GM18511 (cell line): Measurements from ENCODE around the gene OR10H1.
A peak's percentile ranks its signal among the peaks of the same experiment; 100 is the strongest.
"Not testable (repeated sequence)": the region's sequence is repeated elsewhere in the genome, so short reads cannot be mapped to it uniquely, and the experiment has no call there.

Experiments used
- ATAC-seq: cut with Tn5 transposase; IDR thresholded peaks from one replicate; pipeline ENCODE4 v1.9.1; 2021; ENCODE audit warnings: mild to moderate bottlenecking, moderate library complexity; ENCODE audit not compliant: unreplicated experiment

The OR10H1 gene

DNA sequence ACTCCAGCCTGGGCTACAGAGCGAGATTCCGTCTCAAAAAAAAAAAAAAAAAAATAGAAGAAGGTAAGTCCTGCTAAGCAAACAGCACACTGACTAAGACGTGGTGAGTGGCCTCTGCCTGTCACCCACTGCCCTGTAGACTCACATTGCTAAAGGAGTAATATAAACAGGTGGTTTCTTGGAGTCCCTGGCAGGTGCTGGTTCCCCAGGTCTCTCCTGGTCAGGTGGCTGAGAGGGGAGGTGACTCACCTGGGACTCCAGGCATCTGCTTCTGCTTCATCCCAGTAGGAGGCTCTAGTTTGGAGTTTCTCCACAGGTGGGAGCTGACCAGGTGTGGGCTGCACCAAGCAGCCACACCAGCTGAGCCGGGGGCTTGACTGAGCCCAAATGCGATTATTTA, at the start of gene OR10H1:
Gene OR10H1 (minus strand): TSS at position 359 of the 400 bp plus-strand sequence. CDS start 7,627 bp downstream, outside the sequence.
- no peak for ATAC-seq

- ATAC-seq = no peak
Observed at GRCh38 chr19:15864824-15865223, 49.4 kb upstream of the OR10H1 start.

GRCh38 chr19:15863272-15863671, 47.8 kb upstream of the OR10H1 start:
- ATAC-seq = no peak

DNA sequence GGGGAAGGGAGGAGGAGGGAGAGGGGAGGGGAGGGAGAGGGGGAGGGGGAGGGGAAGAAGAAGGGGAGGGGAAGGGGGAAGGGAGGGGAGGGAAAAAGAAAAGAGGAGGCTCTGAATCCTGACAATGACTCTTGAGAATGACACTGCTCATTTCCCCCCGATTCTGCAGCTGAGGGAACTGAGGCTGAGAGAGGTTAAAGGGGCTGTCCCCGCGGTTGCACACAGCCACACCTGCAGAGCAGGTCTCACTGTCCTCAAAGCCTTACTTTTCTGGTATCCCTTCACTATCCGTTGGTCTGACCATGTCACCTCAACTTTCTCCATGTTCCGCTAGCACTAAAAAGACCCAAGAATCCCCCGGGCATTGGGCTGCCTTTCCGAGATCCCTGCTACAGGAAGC, 47.0 kb upstream of the OR10H1 start:
- no peak for ATAC-seq

DNA sequence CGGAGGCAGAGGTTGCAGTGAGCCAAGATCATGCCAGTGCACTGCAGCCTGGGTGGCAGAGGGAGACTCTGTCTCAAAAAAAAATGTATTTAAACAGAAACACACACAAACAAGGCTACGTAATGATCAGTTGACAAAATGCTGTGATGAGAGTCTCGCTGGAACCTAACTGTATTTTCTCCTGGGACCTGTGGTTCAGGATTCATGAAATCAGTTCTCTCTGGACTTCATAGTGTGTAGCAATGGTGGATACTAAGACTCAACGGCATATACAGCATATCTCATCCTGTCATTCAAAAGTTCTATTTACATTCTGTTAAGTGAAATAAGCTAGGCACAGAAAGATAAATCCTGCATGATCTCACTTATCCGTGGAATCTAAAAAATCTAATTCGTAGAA, 45.1 kb upstream of the OR10H1 start:
- ATAC-seq = no peak

- no peak for ATAC-seq
Observed at GRCh38 chr19:15859187-15859586, 43.7 kb upstream of the OR10H1 start.

GRCh38 chr19:15850385-15850784, 34.9 kb upstream of the OR10H1 start:
- ATAC-seq = no peak

GRCh38 chr19:15846923-15847322, 31.5 kb upstream of the OR10H1 start:
- ATAC-seq = no peak

- not testable (repeated sequence) for ATAC-seq
Observed at GRCh38 chr19:15843894-15844222, 28.4 kb upstream of the OR10H1 start.

DNA sequence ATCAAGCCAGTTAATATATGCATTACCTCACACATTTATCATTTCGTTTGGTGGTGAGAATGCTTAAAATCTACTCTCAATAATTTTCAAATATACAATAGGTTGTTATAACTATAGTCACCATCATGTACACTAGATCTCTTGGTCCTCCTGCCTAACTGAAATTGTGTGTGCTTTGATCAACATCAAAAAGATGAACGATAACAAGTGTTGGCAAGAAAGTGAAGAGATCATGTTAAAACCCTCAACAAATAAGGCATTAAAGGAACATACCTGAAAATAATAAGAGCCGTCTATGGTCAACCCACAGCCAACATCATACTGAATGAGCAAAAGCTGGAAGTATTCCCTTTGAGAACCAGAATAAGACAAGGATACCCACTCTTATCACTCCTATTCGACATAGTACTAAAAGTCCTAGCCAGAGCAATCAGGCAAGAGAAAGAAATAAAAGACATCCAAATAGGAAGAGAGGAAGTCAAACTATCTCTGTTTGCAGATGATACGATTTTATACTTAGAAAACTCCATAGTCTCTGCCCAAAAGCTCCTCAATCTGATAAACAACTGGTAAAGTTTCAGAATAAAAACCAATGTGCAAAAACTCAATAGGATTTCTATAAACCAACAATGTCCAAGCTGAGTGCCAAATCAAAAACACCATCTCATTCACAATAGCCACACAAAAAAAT, 27.9 kb upstream of the OR10H1 start:
- no peak for ATAC-seq

GRCh38 chr19:15841875-15842569, 26.6 kb upstream of the OR10H1 start:
- ATAC-seq = no peak

- no peak for ATAC-seq
Observed at GRCh38 chr19:15840833-15841232, 25.4 kb upstream of the OR10H1 start.

DNA sequence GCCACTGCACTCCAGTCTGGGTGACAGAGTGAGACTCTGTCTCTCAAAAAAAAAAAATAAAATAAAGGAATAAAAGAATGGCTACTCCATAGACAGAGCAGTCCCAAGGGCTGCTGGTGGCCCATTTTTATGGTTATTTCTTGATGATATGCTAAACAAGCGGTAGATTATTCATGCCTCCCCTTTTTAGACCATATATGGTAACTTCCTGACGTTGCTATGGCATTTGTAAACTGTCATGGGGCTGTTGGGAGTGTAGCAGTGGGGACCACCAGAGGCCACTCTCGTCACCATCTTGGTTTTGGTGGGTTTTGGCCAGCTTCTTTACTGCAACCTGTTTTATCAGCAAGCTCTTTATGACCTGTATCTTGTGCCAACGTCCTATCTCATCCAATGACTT, 24.4 kb upstream of the OR10H1 start:
- ATAC-seq = not testable (repeated sequence)

DNA sequence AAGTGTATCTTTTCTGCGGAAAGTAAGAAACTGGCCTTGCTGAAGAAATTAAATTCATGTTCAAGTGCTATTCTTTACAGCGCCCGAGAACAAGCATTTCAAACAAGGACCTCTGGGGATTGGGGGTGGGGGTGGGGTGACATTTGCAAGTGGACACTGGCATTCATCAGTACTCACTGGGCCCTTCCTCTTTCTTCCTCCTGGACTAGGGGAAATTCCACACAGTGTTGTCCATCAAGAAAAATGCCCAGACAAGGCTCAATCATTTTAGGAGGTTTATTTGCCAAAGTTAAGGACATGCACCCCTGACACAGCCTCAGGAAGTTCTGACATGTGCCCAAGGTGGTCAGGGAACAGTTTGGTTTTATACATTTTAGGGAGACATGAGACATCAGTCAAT, 22.9 kb upstream of the OR10H1 start:
- no peak for ATAC-seq

GRCh38 chr19:15837221-15837731, 21.8 kb upstream of the OR10H1 start:
- ATAC-seq = peak; percentile 30

- ATAC-seq = peak; percentile 97
Observed at GRCh38 chr19:15836330-15837220, 21.1 kb upstream of the OR10H1 start.

DNA sequence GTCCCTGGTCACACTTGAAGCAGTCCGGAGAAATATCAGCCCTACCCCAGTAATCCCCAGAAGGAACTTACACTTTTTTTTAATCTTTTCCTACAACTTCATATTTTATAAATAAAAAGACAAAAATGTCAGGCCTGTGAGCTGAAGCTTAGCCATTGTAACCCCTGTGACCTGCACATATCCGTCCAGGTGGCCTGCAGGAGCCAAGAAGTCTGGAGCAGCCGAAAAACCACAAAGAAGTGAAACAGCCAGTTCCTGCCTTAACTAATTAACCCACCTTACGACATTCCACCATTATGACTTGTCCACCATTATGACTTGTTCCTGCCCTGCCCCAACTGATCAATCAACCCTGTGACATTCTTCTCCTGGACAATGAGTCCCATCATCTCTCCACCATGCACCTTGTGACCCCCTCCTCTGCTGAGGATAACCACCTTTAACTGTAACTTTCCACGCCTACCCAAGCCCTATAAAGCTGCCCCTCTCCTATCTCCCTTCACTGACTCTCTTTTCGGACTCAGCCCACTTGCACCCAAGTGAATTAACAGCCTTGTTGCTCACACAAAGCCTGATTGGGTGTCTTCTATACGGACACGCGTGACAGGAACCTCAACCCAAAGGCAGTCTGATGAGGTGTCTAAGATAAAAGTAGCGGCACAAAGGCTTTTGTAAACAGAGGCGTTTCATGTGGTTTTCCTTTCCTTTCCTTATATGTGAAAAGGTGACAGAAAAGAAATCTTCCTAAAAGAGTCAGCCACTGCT, 20.3 kb upstream of the OR10H1 start:
- ATAC-seq = not testable (repeated sequence)

GRCh38 chr19:15834232-15834631, 18.8 kb upstream of the OR10H1 start:
- ATAC-seq = not testable (repeated sequence)

GRCh38 chr19:15831626-15832025, 16.2 kb upstream of the OR10H1 start:
- ATAC-seq = no peak

DNA sequence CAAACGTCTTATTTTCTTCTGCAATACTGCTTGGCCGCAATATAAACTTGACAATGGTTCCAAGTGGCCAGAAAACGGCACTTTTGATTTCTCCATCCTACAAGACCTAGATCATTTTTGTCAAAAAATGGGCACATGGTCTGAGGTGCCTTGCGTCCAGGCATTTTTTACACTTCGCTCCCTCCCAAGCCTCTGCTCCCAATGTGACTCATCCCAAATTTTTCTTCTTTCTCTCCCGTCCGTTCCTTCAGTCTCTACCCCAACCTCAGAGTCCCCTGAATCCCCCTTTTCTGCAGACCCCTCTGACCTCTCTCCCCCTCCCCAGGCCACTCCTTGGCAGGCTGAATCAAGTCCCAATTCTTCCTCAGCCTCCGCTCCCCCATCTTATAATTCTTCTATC, 14.3 kb upstream of the OR10H1 start:
- no peak for ATAC-seq

DNA sequence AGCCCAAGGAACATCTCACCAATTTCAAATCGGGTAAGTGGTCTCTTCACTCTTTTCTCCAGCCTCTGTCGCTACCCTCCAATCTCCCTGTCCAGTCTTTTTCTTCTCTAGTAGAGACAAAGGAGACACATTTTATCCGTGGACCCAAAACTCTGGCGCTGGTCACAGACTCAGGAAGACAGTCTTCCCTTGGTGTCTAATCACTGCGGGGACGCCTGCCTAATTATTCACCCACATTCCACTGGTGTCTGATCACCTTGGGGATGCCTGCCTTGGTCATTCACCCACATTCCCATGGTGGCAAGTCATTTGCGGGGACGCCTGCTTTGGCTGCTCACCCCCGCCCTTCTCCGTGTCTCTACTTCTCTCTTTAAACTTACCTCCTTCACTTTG, 13.8 kb upstream of the OR10H1 start:
- no peak for ATAC-seq
